Panc1 (cell line): ENCODE results near the gene RGMA.

ENCODE experiments used
- POLR2AphosphoS5 ChIP-seq: IDR thresholded peaks from 2 replicates; pipeline ENCODE4 v1.6.1; 2012; ENCODE audit warnings: mild to moderate bottlenecking, low read depth, low read length, moderate library complexity
- TF ChIP-seq, protein P1 (sequence below): fragments of 450-650 bp; IDR thresholded peaks from 2 replicates; pipeline ENCODE4 v1.5.1; 2017; ENCODE audit warnings: mild to moderate bottlenecking
- TF ChIP-seq, protein P2 (sequence below), 2 experiments: IDR thresholded peaks; 2 replicates each; pipeline ENCODE4 v1.6.1; 2011 to 2012; ENCODE audit warnings: low read depth in 2 of 2, control low read depth in 1 of 2, low read length in 1 of 2, mild to moderate bottlenecking in 1 of 2, moderate library complexity in 1 of 2; ENCODE audit not compliant: insufficient read depth in 1 of 2

DNA sequence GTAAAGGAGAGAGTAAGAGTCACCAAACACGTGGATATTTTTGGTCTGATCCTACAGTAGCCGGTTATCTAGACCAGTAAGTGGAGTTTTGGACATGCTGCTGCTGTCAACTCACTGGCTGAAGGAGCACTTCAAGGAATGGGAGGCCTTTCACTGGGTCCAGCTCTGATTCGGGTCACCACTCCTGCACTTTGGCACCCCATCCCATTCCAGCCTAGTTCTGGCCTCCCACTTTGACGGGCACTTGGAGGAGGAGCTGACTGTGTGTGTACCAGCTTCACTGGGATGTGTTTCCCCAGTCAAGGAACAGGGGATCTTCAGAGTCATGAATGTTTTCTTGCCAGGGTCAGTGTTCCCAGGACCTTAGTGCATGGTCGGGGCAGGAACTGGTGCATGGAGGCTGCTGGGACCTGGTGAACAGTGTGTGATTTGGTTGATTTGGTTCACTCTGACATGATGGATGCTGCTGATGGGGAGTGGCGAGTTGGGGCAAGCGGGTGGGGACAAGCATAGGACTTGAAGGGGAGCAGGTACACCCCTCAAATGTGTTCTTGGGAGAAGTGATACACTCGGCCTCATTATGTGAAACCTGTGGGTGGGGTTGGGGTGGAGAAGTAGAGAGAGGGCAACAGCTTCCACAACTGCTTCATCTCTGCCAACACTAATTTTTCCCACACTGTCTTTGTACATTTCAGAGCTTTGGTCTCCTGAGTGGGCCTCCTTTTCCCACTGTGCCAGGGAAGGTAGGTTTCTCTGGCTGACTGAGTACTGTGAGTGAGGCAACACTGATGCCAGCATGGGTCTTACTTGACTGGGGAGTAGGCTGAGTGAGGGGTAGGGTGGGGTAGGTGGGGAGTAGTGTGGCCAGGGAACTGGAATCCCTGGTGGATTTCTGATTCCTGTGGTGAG lies 64.0 kb downstream of the RGMA start:
- no peak; the same call in 1 of the 2 replicates for TF ChIP-seq POLR2AphosphoS5
- TF ChIP-seq, protein P1, sequence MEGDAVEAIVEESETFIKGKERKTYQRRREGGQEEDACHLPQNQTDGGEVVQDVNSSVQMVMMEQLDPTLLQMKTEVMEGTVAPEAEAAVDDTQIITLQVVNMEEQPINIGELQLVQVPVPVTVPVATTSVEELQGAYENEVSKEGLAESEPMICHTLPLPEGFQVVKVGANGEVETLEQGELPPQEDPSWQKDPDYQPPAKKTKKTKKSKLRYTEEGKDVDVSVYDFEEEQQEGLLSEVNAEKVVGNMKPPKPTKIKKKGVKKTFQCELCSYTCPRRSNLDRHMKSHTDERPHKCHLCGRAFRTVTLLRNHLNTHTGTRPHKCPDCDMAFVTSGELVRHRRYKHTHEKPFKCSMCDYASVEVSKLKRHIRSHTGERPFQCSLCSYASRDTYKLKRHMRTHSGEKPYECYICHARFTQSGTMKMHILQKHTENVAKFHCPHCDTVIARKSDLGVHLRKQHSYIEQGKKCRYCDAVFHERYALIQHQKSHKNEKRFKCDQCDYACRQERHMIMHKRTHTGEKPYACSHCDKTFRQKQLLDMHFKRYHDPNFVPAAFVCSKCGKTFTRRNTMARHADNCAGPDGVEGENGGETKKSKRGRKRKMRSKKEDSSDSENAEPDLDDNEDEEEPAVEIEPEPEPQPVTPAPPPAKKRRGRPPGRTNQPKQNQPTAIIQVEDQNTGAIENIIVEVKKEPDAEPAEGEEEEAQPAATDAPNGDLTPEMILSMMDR: no peak
- TF ChIP-seq, protein P2, sequence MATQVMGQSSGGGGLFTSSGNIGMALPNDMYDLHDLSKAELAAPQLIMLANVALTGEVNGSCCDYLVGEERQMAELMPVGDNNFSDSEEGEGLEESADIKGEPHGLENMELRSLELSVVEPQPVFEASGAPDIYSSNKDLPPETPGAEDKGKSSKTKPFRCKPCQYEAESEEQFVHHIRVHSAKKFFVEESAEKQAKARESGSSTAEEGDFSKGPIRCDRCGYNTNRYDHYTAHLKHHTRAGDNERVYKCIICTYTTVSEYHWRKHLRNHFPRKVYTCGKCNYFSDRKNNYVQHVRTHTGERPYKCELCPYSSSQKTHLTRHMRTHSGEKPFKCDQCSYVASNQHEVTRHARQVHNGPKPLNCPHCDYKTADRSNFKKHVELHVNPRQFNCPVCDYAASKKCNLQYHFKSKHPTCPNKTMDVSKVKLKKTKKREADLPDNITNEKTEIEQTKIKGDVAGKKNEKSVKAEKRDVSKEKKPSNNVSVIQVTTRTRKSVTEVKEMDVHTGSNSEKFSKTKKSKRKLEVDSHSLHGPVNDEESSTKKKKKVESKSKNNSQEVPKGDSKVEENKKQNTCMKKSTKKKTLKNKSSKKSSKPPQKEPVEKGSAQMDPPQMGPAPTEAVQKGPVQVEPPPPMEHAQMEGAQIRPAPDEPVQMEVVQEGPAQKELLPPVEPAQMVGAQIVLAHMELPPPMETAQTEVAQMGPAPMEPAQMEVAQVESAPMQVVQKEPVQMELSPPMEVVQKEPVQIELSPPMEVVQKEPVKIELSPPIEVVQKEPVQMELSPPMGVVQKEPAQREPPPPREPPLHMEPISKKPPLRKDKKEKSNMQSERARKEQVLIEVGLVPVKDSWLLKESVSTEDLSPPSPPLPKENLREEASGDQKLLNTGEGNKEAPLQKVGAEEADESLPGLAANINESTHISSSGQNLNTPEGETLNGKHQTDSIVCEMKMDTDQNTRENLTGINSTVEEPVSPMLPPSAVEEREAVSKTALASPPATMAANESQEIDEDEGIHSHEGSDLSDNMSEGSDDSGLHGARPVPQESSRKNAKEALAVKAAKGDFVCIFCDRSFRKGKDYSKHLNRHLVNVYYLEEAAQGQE (IDR thresholded peaks at IDR 0.05; ENCODE audit: insufficient read depth in 1 of 2, low read depth in 2 of 2, low read length in 1 of 2): no peak
